Left lung (tissue), 10 donors: ENCODE measurements around the gene INPPL1. TPM values are rescaled to one million over a fixed set of nuclear protein-coding genes. Genes with fewer than 3 reads are reported as not detected.
A peak's percentile ranks its signal among the peaks of the same experiment; 100 is the strongest.

ENCODE experiments used
- ATAC-seq: fragments of 200-7000 bp; cut with Tn5 transposase; one replicate; pipeline ENCODE4 v1.9.1; 2020; ENCODE audit warnings: moderate library complexity
- DNase-seq, 4 donors: peaks; one replicate each; pipeline ENCODE4 v3.0.0-alpha.2; 2013 to 2020
- H3K27ac ChIP-seq, 2 donors: fragments of 200-600 bp; sonication (generic) in 1 of 2; one replicate each; pipeline versions ENCODE4 v1.5.0 to v1.8.0; 2020 to 2021
- H3K27me3 ChIP-seq, 2 donors: fragments of 200-600 bp; sonication (generic) in 1 of 2; one replicate each; pipeline versions ENCODE4 v1.5.0 to v1.8.0; 2020 to 2021
- H3K36me3 ChIP-seq, 2 donors: fragments of 200-600 bp; sonication (generic) in 1 of 2; one replicate each; pipeline versions ENCODE4 v1.5.0 to v1.8.0; 2020 to 2021
- H3K4me1 ChIP-seq, 2 donors: fragments of 200-600 bp; one replicate each; pipeline ENCODE4 v1.8.0; 2021
- H3K4me3 ChIP-seq, 2 donors: fragments of 200-600 bp; sonication (generic) in 1 of 2; one replicate each; pipeline versions ENCODE4 v1.5.0 to v1.8.0; 2020 to 2021; ENCODE audit warnings: mild to moderate bottlenecking in 1 of 2
- H3K9me3 ChIP-seq, 2 donors: fragments of 200-600 bp; sonication (generic) in 1 of 2; one replicate each; pipeline versions ENCODE4 v1.5.0 to v1.8.0; 2020 to 2021
- intact Hi-C, 2 donors: fragments of 100-400 bp; cut with DNase I; formaldehyde crosslinking; loops; one replicate each; pipeline versions ENCODE4 v1.11.2 to v1.14.2; 2022
- polyA plus RNA-seq, 6 donors: library from polyadenylated mRNA; unstranded; fragments of 120-200 nt; gene quantifications; one replicate each; pipeline ENCODE4 v1.2.1, GENCODE V29; 2013; ENCODE audit not compliant: insufficient read length in 6 of 6
- total RNA-seq, 2 donors: library from RNA; stranded (reverse); fragmentation: NEBNext Ultra II Directional; extraction: Animal tissue kit (Norgen Biotek cat#: 25700); gene quantifications; one replicate each; pipeline ENCODE4 v1.2.1, GENCODE V29; 2021
- TF ChIP-seq, protein P1 (sequence below), 2 donors: fragments of 200-600 bp; sonication (generic) in 1 of 2; IDR thresholded peaks; one replicate each; pipeline versions ENCODE4 v1.5.0 to v1.8.0; 2021; ENCODE audit warnings: antibody characterized with exemption in 2 of 2
- donor health status: DM: no; HTN: yes; CAD: no.
- donor health status: DM: no; HTN: no; CAD: no.

INPPL1 gene
- total and polyA plus RNA-seq, 8 donors, result 140 to 218 (median 165) TPM

DNA sequence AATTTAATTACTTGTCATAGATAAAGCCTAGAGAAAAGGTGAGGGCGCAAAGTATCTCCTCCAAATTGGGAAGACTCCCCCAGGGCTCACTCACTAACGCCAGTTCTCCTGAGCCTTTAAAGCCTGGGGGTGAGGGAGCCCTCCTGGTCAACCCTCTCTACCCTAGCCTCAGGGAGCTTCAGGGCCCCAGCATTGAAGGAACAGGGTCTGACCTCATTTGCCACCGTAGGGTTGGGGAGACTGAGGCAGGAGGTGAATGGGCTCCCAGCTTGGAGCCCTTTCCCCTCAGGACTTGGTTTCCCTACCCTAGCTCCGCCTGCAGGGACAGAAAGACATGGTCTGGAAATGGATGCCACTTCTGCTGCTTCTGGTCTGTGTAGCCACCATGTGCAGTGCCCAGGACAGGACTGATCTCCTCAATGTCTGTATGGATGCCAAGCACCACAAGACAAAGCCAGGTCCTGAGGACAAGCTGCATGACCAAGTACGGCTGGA, 6.3 kb upstream of the INPPL1 start:
- intact Hi-C loops, result no loop called here
- no peaks in the 10 kb centered on the region for H3K36me3 ChIP-seq
- no peaks in the 10 kb centered on the region for H3K9me3 ChIP-seq
- TF ChIP-seq, protein P1, sequence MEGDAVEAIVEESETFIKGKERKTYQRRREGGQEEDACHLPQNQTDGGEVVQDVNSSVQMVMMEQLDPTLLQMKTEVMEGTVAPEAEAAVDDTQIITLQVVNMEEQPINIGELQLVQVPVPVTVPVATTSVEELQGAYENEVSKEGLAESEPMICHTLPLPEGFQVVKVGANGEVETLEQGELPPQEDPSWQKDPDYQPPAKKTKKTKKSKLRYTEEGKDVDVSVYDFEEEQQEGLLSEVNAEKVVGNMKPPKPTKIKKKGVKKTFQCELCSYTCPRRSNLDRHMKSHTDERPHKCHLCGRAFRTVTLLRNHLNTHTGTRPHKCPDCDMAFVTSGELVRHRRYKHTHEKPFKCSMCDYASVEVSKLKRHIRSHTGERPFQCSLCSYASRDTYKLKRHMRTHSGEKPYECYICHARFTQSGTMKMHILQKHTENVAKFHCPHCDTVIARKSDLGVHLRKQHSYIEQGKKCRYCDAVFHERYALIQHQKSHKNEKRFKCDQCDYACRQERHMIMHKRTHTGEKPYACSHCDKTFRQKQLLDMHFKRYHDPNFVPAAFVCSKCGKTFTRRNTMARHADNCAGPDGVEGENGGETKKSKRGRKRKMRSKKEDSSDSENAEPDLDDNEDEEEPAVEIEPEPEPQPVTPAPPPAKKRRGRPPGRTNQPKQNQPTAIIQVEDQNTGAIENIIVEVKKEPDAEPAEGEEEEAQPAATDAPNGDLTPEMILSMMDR (IDR thresholded peaks at IDR 0.05), result no peak
- H3K4me3 ChIP-seq, result no peak overlapping the region
- ATAC-seq, result no peak
- H3K27me3 ChIP-seq, result no peaks in the 10 kb centered on the region
- H3K4me1 ChIP-seq, result peaks cover 3 to 34% of the 10 kb centered on the region in 2 donors
- DNase-seq, result no peak
- peak overlapping the region; percentile 4 to 16 for H3K27ac ChIP-seq

DNA sequence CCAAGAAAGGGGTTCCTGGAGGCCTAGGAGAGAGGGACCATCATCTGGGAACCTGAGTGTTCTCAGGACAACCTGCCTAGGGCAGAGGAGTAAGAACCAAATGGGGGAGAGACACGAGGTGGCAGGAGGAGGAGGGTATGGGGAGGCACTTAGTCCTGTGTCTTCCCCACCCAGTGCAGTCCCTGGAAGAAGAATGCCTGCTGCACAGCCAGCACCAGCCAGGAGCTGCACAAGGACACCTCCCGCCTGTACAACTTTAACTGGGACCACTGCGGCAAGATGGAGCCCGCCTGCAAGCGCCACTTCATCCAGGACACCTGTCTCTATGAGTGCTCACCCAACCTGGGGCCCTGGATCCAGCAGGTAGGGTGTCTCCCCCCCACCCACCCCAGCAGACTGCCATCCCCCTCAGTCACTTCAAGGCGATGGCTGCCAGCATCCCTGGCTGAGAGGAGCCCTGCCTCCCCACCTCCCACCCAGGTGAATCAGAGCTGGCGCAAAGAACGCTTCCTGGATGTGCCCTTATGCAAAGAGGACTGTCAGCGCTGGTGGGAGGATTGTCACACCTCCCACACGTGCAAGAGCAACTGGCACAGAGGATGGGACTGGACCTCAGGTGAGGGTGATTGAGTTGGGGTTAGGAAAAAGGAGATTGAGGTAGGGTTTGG, 3.7 kb upstream of the INPPL1 start:
- H3K36me3 ChIP-seq, result no peaks in the 10 kb centered on the region
- no peak for ATAC-seq
- intact Hi-C loops, result no loop called here

DNA sequence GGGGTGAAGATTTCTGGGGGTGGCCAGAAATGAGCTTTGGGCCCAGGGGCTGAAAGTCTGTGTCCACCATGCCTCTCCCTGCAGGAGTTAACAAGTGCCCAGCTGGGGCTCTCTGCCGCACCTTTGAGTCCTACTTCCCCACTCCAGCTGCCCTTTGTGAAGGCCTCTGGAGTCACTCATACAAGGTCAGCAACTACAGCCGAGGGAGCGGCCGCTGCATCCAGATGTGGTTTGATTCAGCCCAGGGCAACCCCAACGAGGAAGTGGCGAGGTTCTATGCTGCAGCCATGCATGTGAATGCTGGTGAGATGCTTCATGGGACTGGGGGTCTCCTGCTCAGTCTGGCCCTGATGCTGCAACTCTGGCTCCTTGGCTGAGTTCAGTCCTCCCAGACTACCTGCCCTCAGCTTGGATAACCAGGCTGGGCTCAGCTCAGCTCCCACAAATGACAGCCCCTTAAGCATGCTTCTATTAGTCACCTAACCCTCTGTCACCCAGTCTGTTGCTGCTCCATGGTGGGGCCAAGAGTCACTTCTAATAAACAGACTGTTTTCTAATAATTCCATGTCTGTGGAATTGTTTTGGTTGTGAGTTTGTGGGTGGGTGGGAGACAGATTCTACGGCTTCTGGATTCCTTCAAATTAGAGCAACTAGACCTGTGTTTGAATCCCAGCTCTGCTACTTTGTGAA, 3.0 kb upstream of the INPPL1 start:
- peak overlapping the region in 1 of 2 donors; percentile 98 for H3K27ac ChIP-seq
- TF ChIP-seq, protein P1 (IDR thresholded peaks at IDR 0.05), result no peak
- no peak for DNase-seq

More for the DNA sequence above, 3.7 kb upstream of the INPPL1 start:
- Histone ChIP-seq H3K9me3 (no peaks in the 10 kb centered on the region), H3K27me3 (no peaks in the 10 kb centered on the region), H3K4me1 (peaks cover 5 to 43% of the 10 kb centered on the region in 2 donors), H3K4me3 (no peak overlapping the region), H3K27ac (no peak overlapping the region)
- no peak for DNase-seq
- TF ChIP-seq, protein P1 (IDR thresholded peaks at IDR 0.05), result no peak

DNA sequence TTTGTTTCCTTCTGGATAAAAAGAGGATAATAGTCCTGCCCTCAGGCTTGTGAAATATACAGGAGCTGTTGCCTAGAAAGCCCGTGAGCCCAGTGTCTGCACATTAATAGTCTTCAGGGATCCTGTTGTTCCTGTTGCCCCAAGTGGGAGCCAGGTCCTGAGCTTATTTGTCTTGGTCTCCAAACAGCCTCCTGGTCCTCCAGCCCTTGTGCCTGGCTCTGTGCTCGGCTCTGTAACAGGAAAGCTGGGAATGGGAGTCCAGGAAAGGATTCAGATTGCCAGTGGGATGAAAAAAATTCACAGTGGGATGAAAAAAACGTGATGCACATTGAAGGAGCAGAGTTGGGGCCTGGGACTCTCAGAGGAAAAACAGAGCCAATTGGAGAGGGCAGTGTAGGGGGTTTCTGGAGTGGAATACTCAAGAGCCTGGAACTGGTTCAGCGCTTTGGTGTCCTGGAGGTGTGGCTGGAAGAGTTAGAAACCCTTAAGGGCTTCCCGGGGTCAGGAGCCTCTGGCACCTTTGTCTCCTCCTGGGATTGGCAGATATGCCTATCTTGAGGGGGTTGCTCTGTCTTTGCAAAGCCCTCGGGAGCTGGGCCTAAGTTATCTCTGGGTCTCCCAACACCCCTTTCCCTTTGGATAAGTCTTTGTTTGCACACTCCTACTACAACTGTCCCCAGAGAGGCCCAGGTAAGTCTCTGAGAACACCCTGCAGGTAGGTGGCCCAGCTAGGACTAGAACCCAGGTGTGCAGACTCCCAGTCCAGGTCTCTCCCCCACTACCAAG, 2.3 kb upstream of the INPPL1 start:
- ATAC-seq, result no peak
- H3K27ac ChIP-seq, result peak overlapping the region; percentile 97 to 98
- peaks cover 13 to 55% of the 10 kb centered on the region in 2 donors for H3K4me1 ChIP-seq
- DNase-seq, result no peak
- TF ChIP-seq, protein P1 (IDR thresholded peaks at IDR 0.05), result no peak
- H3K9me3 ChIP-seq, result no peaks in the 10 kb centered on the region
- intact Hi-C loops, result no loop called here
- peak overlapping the region; percentile 81 to 88 for H3K4me3 ChIP-seq
- H3K36me3 ChIP-seq, result peaks cover 0 to 8% of the 10 kb centered on the region in 2 donors
- H3K27me3 ChIP-seq, result no peaks in the 10 kb centered on the region

More for the DNA sequence above, 3.0 kb upstream of the INPPL1 start:
- peaks cover 0 to 3% of the 10 kb centered on the region in 2 donors for H3K36me3 ChIP-seq
- ATAC-seq, result no peak
- intact Hi-C loops, result no loop called here
- H3K9me3 ChIP-seq, result no peaks in the 10 kb centered on the region
- no peak overlapping the region for H3K4me3 ChIP-seq
- H3K4me1 ChIP-seq, result peaks cover 10 to 50% of the 10 kb centered on the region in 2 donors
- H3K27me3 ChIP-seq, result no peaks in the 10 kb centered on the region
